CD4-positive, alpha-beta memory T cell (primary cell): Measurements from ENCODE around the gene BOK. TPM values are rescaled to one million over a fixed set of nuclear protein-coding genes. Genes with fewer than 3 reads are reported as not detected.
"Not testable (repeated sequence)": the region's sequence is repeated elsewhere in the genome, so short reads cannot be mapped to it uniquely, and the experiment has no call there.

Experiments used
- CTCF ChIA-PET: fragments of 350-600 bp; sonication (Branson Sonifier 250); formaldehyde crosslinking; loops from one replicate; lab custom pipeline; 2021; ENCODE audit warnings: inconsistent platforms; ENCODE audit not compliant: partially characterized antibody; lab: Charles Lee
- POLR2A ChIA-PET: fragments of 350-600 bp; sonication (Branson Sonifier 250); formaldehyde crosslinking; loops from one replicate; lab custom pipeline; 2021; ENCODE audit not compliant: partially characterized antibody; lab: Charles Lee
- DNase-seq, 5 donors: peaks; one replicate each; pipeline versions ENCODE4 v3.0.0 to v3.0.0-alpha.2; 2020 to 2022; ENCODE audit warnings: mixed read lengths in 1 of 5
- H3K27ac ChIP-seq: one replicate; pipeline ENCODE4 v1.7.0; 2013; ENCODE audit warnings: low read depth, low read length
- H3K27me3 ChIP-seq: 2 replicates; pipeline ENCODE4 v1.7.0; 2013; ENCODE audit warnings: mild to moderate bottlenecking, low read length, moderate library complexity; ENCODE audit not compliant: insufficient read depth
- H3K36me3 ChIP-seq: 2 replicates; pipeline ENCODE4 v1.7.0; 2013; ENCODE audit warnings: mild to moderate bottlenecking, low read length, moderate library complexity; ENCODE audit not compliant: insufficient read depth
- H3K4me1 ChIP-seq: 2 replicates; pipeline ENCODE4 v1.7.0; 2013; ENCODE audit warnings: mild to moderate bottlenecking, low read length, moderate library complexity; ENCODE audit not compliant: insufficient read depth
- H3K4me3 ChIP-seq, 2 donors: one replicate each; pipeline ENCODE4 v1.7.0; 2013; ENCODE audit warnings: low read length in 2 of 2, mild to moderate bottlenecking in 1 of 2
- H3K9me3 ChIP-seq, 2 donors: one replicate each; pipeline ENCODE4 v1.7.0; 2013; ENCODE audit warnings: low read length in 2 of 2, control low read depth in 1 of 2; ENCODE audit not compliant: control insufficient read depth in 1 of 2
- H3K27ac Mint-ChIP-seq, 7 donors: one replicate each; pipeline ENCODE4 v1.8.0; 2020 to 2021; ENCODE audit warnings: mixed read lengths in 7 of 7, mild to moderate bottlenecking in 6 of 7, inconsistent platforms in 3 of 7, moderate library complexity in 3 of 7
- H3K27me3 Mint-ChIP-seq, 2 donors: one replicate each; pipeline ENCODE4 v1.8.0; 2020 to 2021; ENCODE audit warnings: mixed read lengths in 2 of 2
- H3K36me3 Mint-ChIP-seq, 2 donors: one replicate each; pipeline ENCODE4 v1.8.0; 2020 to 2021; ENCODE audit warnings: mixed read lengths in 2 of 2, inconsistent platforms in 1 of 2, mild to moderate bottlenecking in 1 of 2
- H3K4me1 Mint-ChIP-seq, 4 donors: one replicate each; pipeline ENCODE4 v1.8.0; 2020 to 2021; ENCODE audit warnings: mixed read lengths in 4 of 4, mild to moderate bottlenecking in 1 of 4
- H3K4me3 Mint-ChIP-seq, 8 donors: one replicate each; pipeline ENCODE4 v1.8.0; 2020 to 2021; ENCODE audit warnings: mixed read lengths in 8 of 8, mild to moderate bottlenecking in 7 of 8, moderate library complexity in 6 of 8, inconsistent platforms in 3 of 8
- H3K9me3 Mint-ChIP-seq, 8 donors: one replicate each; pipeline ENCODE4 v1.8.0; 2020 to 2021; ENCODE audit warnings: mixed read lengths in 8 of 8, mild to moderate bottlenecking in 5 of 8, inconsistent platforms in 3 of 8, moderate library complexity in 1 of 8
- intact Hi-C: fragments of 100-400 bp; cut with micrococcal nuclease; formaldehyde crosslinking; loops from one replicate; pipeline ENCODE4 v1.15.1; 2023
- polyA plus RNA-seq, 2 donors: library from polyadenylated mRNA; unstranded; fragments of 300-500 nt; fragmentation: Illumina TruSeq; gene quantifications; one replicate each; pipeline ENCODE4 v1.2.3, GENCODE V29; 2021
- total RNA-seq, 2 experiments: library from RNA; stranded (reverse); gene quantifications; one replicate each; pipeline ENCODE4 v1.2.3, GENCODE V29; 2021

BOK gene
- total and polyA plus RNA-seq, 4 experiments from 2014 or later: not detected

GRCh38 chr2:241517297-241517696, 41.2 kb upstream of the BOK start:
- H3K4me3 Mint-ChIP-seq: peak overlapping the region in 1 of 8 donors; percentile 7
- H3K36me3 ChIP-seq: no peaks in the 10 kb centered on the region
- DNase-seq: no peak
- intact Hi-C loops: no loop called here
- peaks cover 0 to 2% (median 0%) of the 10 kb centered on the region in 8 donors for H3K9me3 Mint-ChIP-seq
- no peaks in the 10 kb centered on the region for H3K36me3 Mint-ChIP-seq
- H3K27me3 Mint-ChIP-seq: peaks cover 3 to 5% of the 10 kb centered on the region in 2 donors
- H3K4me1 Mint-ChIP-seq: peaks cover 0 to 12% (median 6%) of the 10 kb centered on the region in 4 donors
- H3K4me3 ChIP-seq: no peak overlapping the region
- no peak overlapping the region for H3K27ac ChIP-seq
- H3K27ac Mint-ChIP-seq: peak overlapping the region in 2 of 7 donors; percentile 7 to 65
- ChIA-PET POLR2A (no interaction called here), CTCF (no interaction called here)
- no peaks in the 10 kb centered on the region for H3K27me3 ChIP-seq
- no peaks in the 10 kb centered on the region for H3K4me1 ChIP-seq
- H3K9me3 ChIP-seq: no peaks in the 10 kb centered on the region

GRCh38 chr2:241519669-241520068, 38.9 kb upstream of the BOK start:
- H3K27ac ChIP-seq: no peak overlapping the region
- ChIA-PET CTCF (no interaction called here), POLR2A (no interaction called here)
- Mint-ChIP-seq H3K27me3 (peaks cover 3 to 5% of the 10 kb centered on the region in 2 donors), H3K36me3 (no peaks in the 10 kb centered on the region), H3K4me3 (no peak overlapping the region), H3K4me1 (peaks cover 0 to 10% (median 6%) of the 10 kb centered on the region in 4 donors), H3K27ac (no peak overlapping the region), H3K9me3 (peaks cover 0 to 6% (median 0%) of the 10 kb centered on the region in 8 donors)
- H3K4me3 ChIP-seq: no peak overlapping the region
- H3K4me1 ChIP-seq: no peaks in the 10 kb centered on the region
- intact Hi-C loops: no loop called here
- no peaks in the 10 kb centered on the region for H3K27me3 ChIP-seq
- no peaks in the 10 kb centered on the region for H3K9me3 ChIP-seq
- DNase-seq: no peak
- H3K36me3 ChIP-seq: no peaks in the 10 kb centered on the region

- Histone ChIP-seq H3K4me3 (no peak overlapping the region), H3K9me3 (no peaks in the 10 kb centered on the region), H3K4me1 (no peaks in the 10 kb centered on the region), H3K36me3 (no peaks in the 10 kb centered on the region), H3K27me3 (no peaks in the 10 kb centered on the region), H3K27ac (no peak overlapping the region)
- Mint-ChIP-seq H3K4me3 (no peak overlapping the region), H3K36me3 (peaks cover 0 to 4% of the 10 kb centered on the region in 2 donors), H3K4me1 (peaks cover 0 to 2% (median under 1%) of the 10 kb centered on the region in 4 donors), H3K9me3 (peaks cover 0 to 12% (median 7%) of the 10 kb centered on the region in 8 donors), H3K27ac (no peak overlapping the region), H3K27me3 (peaks cover 3 to 5% of the 10 kb centered on the region in 2 donors)
- POLR2A ChIA-PET: no interaction called here
- intact Hi-C loops: no loop called here
- no peak for DNase-seq
- CTCF ChIA-PET: no interaction called here
Measured at GRCh38 chr2:241522477-241522876, 36.1 kb upstream of the BOK start.

GRCh38 chr2:241525818-241526780, 32.4 kb upstream of the BOK start:
- H3K4me3 Mint-ChIP-seq, CTCF ChIA-PET, H3K4me1 Mint-ChIP-seq, intact Hi-C loops, H3K27me3 Mint-ChIP-seq, H3K36me3 ChIP-seq, H3K4me1 ChIP-seq, H3K36me3 Mint-ChIP-seq, H3K27ac Mint-ChIP-seq, POLR2A ChIA-PET, H3K27me3 ChIP-seq, H3K27ac ChIP-seq, H3K9me3 ChIP-seq, H3K4me3 ChIP-seq, DNase-seq: not testable (repeated sequence)
- H3K9me3 Mint-ChIP-seq: peaks cover 0 to 12% (median 7%) of the 10 kb centered on the region in 8 donors

- Histone ChIP-seq H3K9me3 (no peaks in the 10 kb centered on the region), H3K4me3 (no peak overlapping the region), H3K36me3 (no peaks in the 10 kb centered on the region), H3K27me3 (no peaks in the 10 kb centered on the region), H3K4me1 (no peaks in the 10 kb centered on the region), H3K27ac (no peak overlapping the region)
- no peak for DNase-seq
- no peak overlapping the region for H3K27ac Mint-ChIP-seq
- no peaks in the 10 kb centered on the region for H3K4me1 Mint-ChIP-seq
- H3K9me3 Mint-ChIP-seq: peaks cover 0 to 8% (median 5%) of the 10 kb centered on the region in 8 donors
- intact Hi-C loops: no loop called here
- H3K4me3 Mint-ChIP-seq: no peak overlapping the region
- CTCF ChIA-PET: no interaction called here
- H3K27me3 Mint-ChIP-seq: peaks cover 2 to 4% of the 10 kb centered on the region in 2 donors
- POLR2A ChIA-PET: no interaction called here
- peaks cover 0 to 4% of the 10 kb centered on the region in 2 donors for H3K36me3 Mint-ChIP-seq
Measured at GRCh38 chr2:241530571-241530970, 28.0 kb upstream of the BOK start.

- DNase-seq: no peak
- CTCF ChIA-PET: no interaction called here
- Histone ChIP-seq H3K9me3 (no peaks in the 10 kb centered on the region), H3K4me3 (no peak overlapping the region), H3K27ac (no peak overlapping the region), H3K27me3 (no peaks in the 10 kb centered on the region), H3K4me1 (no peaks in the 10 kb centered on the region), H3K36me3 (no peaks in the 10 kb centered on the region)
- Mint-ChIP-seq H3K27me3 (peaks cover 2 to 4% of the 10 kb centered on the region in 2 donors), H3K36me3 (peaks cover 0 to 3% of the 10 kb centered on the region in 2 donors), H3K4me1 (no peaks in the 10 kb centered on the region), H3K4me3 (no peak overlapping the region), H3K27ac (no peak overlapping the region), H3K9me3 (peaks cover 0 to 4% (median 1%) of the 10 kb centered on the region in 8 donors)
- POLR2A ChIA-PET: no interaction called here
- intact Hi-C loops: no loop called here
Measured at GRCh38 chr2:241531161-241531722, 27.3 kb upstream of the BOK start.

GRCh38 chr2:241532168-241532567, 26.4 kb upstream of the BOK start:
- H3K4me1 Mint-ChIP-seq: no peaks in the 10 kb centered on the region
- intact Hi-C loops: no loop called here
- H3K9me3 Mint-ChIP-seq: no peaks in the 10 kb centered on the region
- no peaks in the 10 kb centered on the region for H3K36me3 ChIP-seq
- H3K27ac ChIP-seq: no peak overlapping the region
- H3K27ac Mint-ChIP-seq: no peak overlapping the region
- no peak overlapping the region for H3K4me3 ChIP-seq
- H3K36me3 Mint-ChIP-seq: no peaks in the 10 kb centered on the region
- no peak for DNase-seq
- H3K4me1 ChIP-seq: no peaks in the 10 kb centered on the region
- H3K9me3 ChIP-seq: no peaks in the 10 kb centered on the region
- H3K4me3 Mint-ChIP-seq: no peak overlapping the region
- ChIA-PET POLR2A (no interaction called here), CTCF (no interaction called here)
- H3K27me3 ChIP-seq: no peaks in the 10 kb centered on the region
- peaks cover 2 to 7% of the 10 kb centered on the region in 2 donors for H3K27me3 Mint-ChIP-seq
